GM21423 (cell line): Measurements from ENCODE around the gene ZNF467.

Experiments
- ATAC-seq: cut with Tn5 transposase; IDR thresholded peaks from one replicate; pipeline ENCODE4 v1.9.1; 2021; ENCODE audit warnings: mild to moderate bottlenecking, moderate library complexity; ENCODE audit not compliant: unreplicated experiment

Gene ZNF467

GRCh38 chr7:149809215-149809614 lies 35.8 kb upstream of the ZNF467 start:
- ATAC-seq: no peak

GRCh38 chr7:149808311-149808710 lies 34.9 kb upstream of the ZNF467 start:
- ATAC-seq: no peak

DNA sequence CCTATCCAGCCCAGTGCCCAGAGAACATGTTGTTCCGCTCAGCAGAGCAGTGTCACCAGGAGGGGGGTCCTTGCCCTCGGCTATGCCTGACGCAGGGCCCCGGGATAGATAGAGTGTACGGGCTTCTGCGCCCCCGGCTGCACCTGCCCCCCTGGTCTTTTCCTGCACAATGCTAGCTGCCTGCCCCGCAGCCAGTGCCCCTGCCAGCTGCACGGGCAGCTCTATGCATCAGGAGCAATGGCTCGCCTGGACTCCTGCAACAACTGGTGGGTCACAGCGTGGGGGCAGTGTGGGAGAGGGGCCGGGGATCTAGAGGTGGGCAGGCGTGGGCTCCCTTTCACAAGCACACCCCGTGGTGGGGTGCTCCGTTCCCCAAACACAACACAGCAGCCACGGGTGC lies 33.3 kb upstream of the ZNF467 start:
- ATAC-seq: no peak

DNA sequence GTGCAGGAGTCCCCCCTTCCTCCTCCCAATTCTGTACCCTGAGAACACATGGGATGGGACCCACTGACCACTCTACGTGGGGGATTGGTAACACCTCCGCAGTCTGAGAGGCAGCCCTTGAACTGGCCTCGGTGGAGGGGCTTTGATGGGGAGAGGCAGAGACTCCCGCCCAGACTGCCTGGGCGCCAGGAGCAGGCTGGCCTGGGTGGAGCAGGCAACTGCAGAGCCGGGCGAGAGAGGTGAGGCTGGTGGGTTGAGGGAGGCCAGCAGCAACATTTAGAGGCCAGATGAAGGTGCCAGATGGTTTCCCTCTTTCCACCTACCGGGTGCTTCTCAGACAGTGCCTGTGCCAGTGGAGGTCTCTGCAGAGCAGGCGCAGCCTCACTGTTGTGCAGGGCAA lies 30.7 kb upstream of the ZNF467 start:
- ATAC-seq: no peak

DNA sequence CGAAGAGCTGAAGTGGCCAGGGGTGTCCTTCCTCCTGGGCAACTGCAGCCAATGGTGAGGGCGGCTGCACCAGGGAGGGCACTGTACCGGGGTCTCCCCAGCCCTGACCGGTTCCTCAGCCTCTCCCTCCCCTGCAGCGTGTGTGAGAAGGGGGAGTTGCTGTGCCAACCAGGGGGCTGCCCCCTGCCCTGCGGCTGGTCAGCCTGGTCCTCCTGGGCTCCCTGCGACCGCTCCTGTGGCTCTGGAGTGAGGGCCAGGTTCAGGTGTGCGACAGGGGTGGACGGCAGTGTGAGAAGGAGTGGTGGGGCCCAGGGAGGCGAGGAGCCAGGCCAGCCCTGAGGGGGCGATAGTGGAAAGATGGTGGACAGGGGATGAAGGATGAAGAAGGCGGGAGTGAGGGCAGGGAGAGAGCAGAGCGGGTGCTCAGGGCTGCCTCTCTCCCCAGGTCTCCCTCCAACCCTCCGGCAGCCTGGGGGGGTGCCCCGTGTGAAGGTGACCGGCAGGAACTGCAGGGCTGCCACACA lies 30.2 kb upstream of the ZNF467 start:
- ATAC-seq: no peak

- ATAC-seq: no peak
Measured at GRCh38 chr7:149802966-149803365, 29.6 kb upstream of the ZNF467 start.

GRCh38 chr7:149801816-149802215 lies 28.4 kb upstream of the ZNF467 start:
- ATAC-seq: no peak

DNA sequence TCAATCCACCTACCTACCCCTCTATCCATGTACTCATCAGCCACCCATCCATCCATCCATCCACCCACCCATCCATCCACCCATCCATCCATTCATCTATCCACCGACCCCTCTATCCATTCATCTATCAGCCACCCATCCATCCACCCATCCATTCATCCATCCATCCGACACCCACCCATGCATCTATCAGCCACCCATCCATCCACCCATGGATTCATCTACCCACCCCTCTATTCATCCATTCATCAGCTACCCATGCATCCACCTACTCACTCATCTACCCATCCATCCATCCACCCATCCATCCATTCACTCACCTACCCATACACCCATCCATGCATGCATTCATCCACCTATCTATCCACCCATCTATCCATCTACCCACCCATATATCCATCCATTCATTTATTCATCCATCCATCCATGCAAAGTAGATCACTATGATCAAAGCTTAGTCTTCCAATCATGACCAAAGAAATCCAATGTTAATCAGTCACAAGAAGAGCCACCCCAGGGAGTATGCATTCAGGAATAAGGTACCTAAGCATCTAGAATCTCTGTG lies 27.7 kb upstream of the ZNF467 start:
- no peak for ATAC-seq

DNA sequence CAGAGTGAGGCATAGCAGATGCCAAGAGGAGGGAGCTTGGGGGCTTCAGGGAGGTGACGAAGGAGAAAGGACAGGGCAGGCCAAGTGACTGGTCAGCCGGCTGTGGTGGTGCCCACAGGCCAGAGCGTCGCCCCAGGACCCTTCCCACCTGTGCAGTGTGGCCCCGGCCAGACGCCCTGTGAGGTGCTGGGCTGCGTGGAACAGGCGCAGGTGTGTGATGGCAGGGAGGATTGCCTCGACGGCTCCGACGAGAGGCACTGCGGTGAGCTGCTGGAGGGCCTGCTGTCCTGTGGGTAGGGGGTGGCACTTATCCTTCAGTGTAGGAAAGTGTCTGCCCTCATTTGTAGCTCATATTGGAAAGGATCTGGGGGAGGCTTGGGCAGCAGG lies 26.8 kb upstream of the ZNF467 start:
- no peak for ATAC-seq

DNA sequence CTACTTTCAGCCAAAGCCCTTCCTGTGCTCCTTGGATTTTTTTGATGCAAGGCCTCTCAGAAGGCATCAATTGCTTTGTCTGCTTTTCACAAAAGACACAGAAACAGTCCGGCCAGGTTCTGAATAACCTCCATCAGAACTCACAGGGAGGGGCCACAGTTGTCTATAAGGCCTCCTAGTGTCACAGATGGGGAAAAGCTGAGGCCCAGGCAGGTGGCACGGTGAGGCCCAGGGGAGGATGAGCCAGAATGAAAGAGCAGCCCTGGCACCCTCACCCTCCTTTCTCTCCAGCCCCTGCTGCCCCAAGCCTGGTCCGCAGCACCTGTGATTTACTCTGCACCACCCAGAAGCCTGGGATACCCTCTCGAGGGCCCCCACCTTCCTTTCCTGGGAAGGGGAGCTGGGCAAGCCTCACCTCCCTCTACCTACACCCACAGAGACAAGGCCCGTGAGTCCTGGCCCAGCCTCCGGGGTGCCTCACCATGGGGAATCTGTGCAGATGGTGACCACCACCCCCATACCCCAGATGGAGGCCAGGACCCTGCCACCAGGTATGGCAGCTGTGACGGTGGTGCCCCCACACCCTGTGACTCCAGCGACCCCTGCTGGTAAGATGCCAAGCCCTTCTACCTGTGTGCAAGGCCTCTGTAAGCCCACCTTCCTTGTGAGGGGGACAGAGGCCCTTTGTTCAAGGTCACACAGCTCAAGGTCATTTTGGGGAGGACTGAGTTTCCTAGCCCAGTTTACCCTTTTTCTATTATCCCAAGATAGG lies 26.2 kb upstream of the ZNF467 start:
- no peak for ATAC-seq

DNA sequence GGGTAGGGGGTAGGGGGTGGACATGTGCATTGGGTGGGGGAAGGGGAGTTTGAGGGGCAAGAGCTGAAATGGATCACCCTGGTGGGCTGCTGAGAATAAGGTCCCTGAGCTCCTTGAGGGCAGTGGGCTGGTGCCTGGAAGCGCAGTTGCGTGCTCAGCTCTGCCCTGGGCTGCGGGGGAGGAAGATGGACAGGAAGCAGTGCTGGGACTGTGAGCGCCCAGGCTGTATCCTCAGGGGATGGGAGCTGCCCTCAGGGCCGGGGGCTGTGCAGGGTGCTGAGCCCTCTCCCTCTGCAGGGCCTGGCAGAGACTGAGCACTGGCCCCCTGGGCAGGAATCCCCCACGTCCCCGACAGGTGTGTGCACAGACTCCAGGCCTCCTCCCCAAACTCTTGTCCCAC lies 24.4 kb upstream of the ZNF467 start:
- ATAC-seq: no peak

GRCh38 chr7:149796287-149796860 lies 23.0 kb upstream of the ZNF467 start:
- no peak for ATAC-seq

DNA sequence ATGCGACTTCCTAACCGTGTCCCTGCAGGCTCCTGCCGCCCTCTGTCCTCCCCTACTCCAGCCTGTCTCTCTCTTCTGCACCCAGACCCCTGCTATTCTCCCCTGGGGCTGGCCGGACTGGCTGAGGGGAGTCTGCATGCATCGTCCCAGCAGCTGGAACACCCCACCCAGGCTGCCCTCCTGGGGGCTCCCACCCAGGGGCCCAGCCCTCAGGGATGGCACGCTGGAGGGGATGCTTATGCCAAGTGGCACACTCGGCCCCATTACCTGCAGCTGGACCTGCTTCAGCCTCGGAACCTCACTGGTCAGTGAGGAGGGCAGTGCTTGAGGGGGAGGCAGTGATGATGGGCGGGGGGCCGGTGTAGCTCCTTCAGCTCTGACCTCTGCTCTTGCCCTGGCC lies 21.7 kb upstream of the ZNF467 start:
- no peak for ATAC-seq

DNA sequence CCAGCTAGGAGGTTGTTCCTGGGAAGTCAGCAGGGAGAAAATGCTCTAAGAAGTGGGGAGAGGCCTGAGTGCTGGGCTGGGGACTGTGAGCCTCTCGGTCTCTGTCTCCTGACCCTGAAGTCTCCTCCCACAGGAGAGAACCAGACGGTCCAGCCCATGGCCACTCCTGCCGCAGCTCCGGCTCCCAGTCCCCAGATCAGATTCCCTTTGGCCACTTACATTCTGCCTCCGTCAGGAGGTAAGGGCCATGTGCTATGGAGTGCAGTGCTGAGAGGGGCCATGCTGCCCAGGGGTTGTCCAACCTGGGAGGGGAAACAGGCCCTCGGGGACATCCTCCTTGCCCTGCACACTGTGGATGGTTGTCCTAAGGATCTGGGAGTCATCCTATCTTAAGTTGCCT lies 21.3 kb upstream of the ZNF467 start:
- ATAC-seq: no peak

DNA sequence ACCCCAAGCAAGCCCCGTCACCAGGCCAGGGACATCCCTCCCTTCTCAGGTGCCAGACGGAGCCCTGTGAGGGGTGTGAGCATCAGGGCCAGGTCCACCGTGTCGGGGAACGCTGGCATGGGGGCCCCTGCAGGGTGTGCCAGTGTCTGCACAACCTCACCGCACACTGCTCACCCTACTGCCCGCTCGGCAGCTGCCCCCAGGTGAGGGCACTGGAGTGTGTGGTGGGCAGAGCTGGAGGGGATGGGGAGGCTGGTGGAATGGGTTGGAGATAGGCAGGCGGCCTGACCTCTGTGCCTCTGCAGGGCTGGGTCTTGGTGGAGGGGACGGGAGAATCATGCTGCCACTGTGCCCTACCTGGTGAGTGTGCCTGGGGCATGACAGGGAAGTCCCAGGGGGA lies 19.9 kb upstream of the ZNF467 start:
- no peak for ATAC-seq

- no peak for ATAC-seq
Measured at GRCh38 chr7:149792220-149792595, 18.8 kb upstream of the ZNF467 start.

- ATAC-seq: no peak
Measured at GRCh38 chr7:149791411-149792219, 18.2 kb upstream of the ZNF467 start.

DNA sequence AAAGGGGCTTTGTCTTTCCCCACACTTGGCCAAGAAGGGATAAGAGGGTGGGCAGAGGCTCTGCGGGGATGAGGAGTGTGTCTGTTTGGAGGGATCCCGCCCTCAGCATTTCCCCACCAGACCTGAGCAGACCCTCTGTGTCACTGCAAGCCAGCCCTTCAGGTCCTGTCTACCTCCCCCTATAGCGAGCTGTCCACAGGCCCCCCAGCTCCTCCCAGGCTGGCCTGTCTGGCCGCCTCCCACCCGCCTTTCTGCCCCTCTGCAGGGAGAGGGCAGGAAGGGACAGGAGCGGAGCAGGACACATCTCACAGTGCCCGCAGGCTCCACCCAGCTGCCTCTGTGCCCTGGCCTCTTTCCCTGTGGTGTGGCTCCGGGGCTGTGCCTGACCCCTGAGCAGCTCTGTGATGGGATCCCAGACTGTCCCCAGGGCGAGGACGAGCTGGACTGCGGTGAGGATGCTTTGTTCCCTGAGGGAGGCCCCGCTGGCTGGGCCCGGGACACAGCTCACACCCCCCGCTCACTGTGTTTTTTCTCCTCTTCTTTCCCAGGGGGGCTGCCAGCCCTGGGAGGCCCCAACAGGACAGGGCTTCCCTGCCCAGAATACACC lies 17.5 kb upstream of the ZNF467 start:
- ATAC-seq: no peak

GRCh38 chr7:149790146-149790548 lies 16.8 kb upstream of the ZNF467 start:
- ATAC-seq: no peak

GRCh38 chr7:149789101-149789500 lies 15.7 kb upstream of the ZNF467 start:
- no peak for ATAC-seq

- no peak for ATAC-seq
Measured at GRCh38 chr7:149788300-149788851, 15.0 kb upstream of the ZNF467 start.
